CD4-positive, alpha-beta T cell treated with Interleukin-2 at 100 ng/mL for 4 hours (primary cell): ENCODE measurements around the gene OAF.
"Not testable (repeated sequence)": the region's sequence is repeated elsewhere in the genome, so short reads cannot be mapped to it uniquely, and the experiment has no call there.

ENCODE experiments used
- DNase-seq: peaks from one replicate; pipeline ENCODE4 v3.0.0-alpha.2; 2020; ENCODE audit warnings: low spot score

OAF gene

DNA sequence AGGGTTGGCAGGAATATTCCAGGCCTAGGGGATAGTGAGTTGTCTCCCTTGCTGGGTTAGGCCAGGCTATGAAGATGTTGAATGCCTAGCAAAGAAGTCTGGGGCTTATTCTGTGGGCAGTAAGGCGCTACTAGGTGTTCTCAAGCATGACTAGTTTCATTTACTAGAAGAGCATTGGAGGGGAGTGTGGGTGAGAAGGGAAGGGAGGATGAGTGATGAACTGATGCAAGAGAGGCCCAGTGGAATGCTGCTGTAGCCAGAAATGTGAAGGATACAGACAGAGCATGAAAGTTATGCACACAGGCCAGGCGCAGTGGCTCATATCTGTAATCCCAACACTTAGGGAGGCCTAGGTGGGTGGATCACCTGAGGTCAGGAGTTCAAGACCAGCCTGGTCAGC lies 62.6 kb downstream of the OAF start:
- no peak for DNase-seq

DNA sequence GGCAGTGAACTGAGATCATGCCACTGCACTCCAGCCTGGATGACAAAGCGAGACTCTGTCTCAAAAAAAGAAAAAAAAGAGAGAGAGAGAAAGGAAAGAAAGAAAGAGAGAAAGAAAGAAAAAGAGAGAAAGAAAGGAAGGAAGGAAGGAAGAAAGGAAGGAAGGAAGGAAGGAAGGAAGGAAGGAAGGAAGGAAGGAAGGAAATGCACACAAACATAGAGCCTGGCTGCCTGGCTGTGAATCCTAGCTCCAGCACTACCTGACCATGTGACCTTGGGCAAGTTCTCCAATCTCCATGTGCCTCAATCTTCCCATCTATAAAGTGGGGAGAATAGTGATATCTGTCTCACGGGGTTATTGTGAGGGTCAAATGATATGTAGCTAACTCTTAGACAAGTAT lies 63.1 kb downstream of the OAF start:
- not testable (repeated sequence) for DNase-seq

DNA sequence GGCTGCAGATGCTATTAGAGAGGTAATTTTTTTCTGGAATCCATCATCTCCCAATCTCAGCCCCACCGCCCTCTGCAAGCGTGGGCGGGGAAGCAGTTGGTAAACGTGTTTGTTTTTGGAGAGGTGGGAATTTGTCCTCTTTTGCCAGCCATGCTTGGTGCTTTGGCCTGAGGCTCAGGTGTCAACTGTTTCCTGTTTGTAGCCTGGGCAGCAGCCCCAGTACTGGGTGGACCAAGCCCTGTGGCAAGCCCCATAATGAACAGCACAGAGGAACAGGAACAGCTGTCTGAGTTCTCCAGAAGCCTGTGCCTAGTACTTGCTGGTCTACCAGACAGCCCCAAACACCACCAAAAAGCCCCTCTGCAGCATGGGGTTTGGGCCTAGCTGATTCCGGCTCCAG lies 68.7 kb downstream of the OAF start:
- no peak for DNase-seq
